Measurements from ENCODE around the gene FRMPD1.

The FRMPD1 gene

GRCh38 chr9:37732952-37733351 is 82.2 kb downstream of the FRMPD1 start:
- no peak for DNase-seq (ENCODE audit: low read depth, low spot score)
- TF ChIP-seq, protein P1, sequence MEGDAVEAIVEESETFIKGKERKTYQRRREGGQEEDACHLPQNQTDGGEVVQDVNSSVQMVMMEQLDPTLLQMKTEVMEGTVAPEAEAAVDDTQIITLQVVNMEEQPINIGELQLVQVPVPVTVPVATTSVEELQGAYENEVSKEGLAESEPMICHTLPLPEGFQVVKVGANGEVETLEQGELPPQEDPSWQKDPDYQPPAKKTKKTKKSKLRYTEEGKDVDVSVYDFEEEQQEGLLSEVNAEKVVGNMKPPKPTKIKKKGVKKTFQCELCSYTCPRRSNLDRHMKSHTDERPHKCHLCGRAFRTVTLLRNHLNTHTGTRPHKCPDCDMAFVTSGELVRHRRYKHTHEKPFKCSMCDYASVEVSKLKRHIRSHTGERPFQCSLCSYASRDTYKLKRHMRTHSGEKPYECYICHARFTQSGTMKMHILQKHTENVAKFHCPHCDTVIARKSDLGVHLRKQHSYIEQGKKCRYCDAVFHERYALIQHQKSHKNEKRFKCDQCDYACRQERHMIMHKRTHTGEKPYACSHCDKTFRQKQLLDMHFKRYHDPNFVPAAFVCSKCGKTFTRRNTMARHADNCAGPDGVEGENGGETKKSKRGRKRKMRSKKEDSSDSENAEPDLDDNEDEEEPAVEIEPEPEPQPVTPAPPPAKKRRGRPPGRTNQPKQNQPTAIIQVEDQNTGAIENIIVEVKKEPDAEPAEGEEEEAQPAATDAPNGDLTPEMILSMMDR (IDR thresholded peaks at IDR 0.05; ENCODE audit: low read depth, low read length), result no peak
- no peak overlapping the region for H3K4me3 ChIP-seq (ENCODE audit: low read depth, low read length)
- in situ Hi-C loops (cut with HindIII; ENCODE audit: low sequenced_read_pairs), result no loop called here

GRCh38 chr9:37739222-37739621 is 88.5 kb downstream of the FRMPD1 start:
- in situ Hi-C loops (cut with HindIII; ENCODE audit: low sequenced_read_pairs), result no loop called here
- no peak overlapping the region for H3K4me3 ChIP-seq (ENCODE audit: low read depth, low read length)
- DNase-seq (ENCODE audit: low read depth, low spot score), result no peak
- TF ChIP-seq, protein P1 (IDR thresholded peaks at IDR 0.05; ENCODE audit: low read depth, low read length), result no peak

DNA sequence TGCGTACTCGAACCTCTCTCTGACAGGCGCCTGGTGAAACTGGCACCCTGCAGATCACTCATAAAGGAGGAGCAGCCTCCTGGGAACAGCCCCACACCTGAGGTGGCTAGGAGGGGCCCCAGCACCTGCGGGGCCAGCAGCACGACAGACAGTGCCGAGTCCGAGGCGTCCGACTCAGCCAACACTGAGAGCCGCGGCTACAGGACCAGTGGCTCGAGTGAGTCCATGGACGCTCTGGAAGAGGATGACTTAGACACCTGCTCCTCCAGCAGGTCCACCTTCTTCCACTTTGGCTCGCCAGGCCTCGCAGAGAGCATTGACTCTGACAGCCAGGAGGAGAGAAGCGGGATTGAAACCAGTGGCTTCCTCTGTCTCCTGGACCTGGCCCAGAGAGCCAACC is 89.4 kb downstream of the FRMPD1 start:
- no peak for DNase-seq (ENCODE audit: low read depth, low spot score)
- TF ChIP-seq, protein P1 (IDR thresholded peaks at IDR 0.05; ENCODE audit: low read depth, low read length), result no peak
- no peak overlapping the region for H3K4me3 ChIP-seq (ENCODE audit: low read depth, low read length)
- in situ Hi-C loops (cut with HindIII; ENCODE audit: low sequenced_read_pairs), result no loop called here

DNA sequence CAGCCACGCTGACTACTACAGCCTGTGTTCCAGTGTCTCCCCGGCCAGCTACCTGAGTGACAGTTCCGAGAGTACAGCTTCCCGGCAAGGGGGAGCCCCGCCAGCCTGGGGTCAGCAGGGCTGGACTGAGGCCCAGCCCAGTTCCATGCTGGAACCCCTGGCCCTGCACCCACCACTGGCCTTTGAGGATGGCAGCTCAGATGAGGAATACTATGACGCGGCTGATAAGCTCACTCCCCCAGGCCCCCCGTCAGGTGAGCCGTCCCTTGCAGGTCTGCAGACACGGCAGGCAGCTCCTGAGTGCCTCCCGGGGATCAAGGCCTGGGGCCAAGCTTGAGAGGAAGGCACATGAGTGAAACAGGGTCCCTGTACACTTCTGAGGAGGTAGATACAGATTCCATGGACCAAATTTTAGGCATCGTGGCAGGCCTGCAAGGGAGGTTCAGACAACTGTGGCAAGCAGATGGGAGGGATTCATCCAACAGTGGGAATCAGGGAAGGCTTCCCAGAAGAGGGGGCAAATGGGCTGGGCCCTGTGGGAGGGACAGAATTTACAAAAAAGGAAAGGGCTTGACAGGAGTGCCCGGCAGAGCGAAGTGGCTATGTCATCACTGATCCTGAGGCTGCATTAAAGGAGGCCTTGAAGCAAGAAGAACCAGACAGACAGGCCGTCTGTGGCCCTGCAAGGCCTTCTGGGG is 90.0 kb downstream of the FRMPD1 start:
- TF ChIP-seq, protein P1 (IDR thresholded peaks at IDR 0.05; ENCODE audit: low read depth, low read length), result no peak
- in situ Hi-C loops (cut with HindIII; ENCODE audit: low sequenced_read_pairs), result no loop called here
- no peak for DNase-seq (ENCODE audit: low read depth, low spot score)
- H3K4me3 ChIP-seq (ENCODE audit: low read depth, low read length), result no peak overlapping the region

- TF ChIP-seq, protein P1 (IDR thresholded peaks at IDR 0.05; ENCODE audit: low read depth, low read length), result no peak
- no peak overlapping the region for H3K4me3 ChIP-seq (ENCODE audit: low read depth, low read length)
- no peak for DNase-seq (ENCODE audit: low read depth, low spot score)
- in situ Hi-C loops (cut with HindIII; ENCODE audit: low sequenced_read_pairs), result no loop called here
Observed at GRCh38 chr9:37745970-37746369, 95.2 kb downstream of the FRMPD1 start.

GRCh38 chr9:37746448-37747270 is 95.9 kb downstream of the FRMPD1 start:
- in situ Hi-C loops (cut with HindIII; ENCODE audit: low sequenced_read_pairs), result no loop called here
- TF ChIP-seq, protein P1 (IDR thresholded peaks at IDR 0.05; ENCODE audit: low read depth, low read length), result no peak
- no peak for DNase-seq (ENCODE audit: low read depth, low spot score)
- no peak overlapping the region for H3K4me3 ChIP-seq (ENCODE audit: low read depth, low read length)
